Measurements from ENCODE around the gene PARN. TPM values are rescaled to one million over a fixed set of nuclear protein-coding genes. Genes with fewer than 3 reads are reported as not detected.

Gene PARN
- total RNA-seq, 2 experiments from 2014 or later: 27.4 to 28.2 TPM

- H3K4me3 ChIP-seq (ENCODE audit: low read length): no peak overlapping the region
- H3K27ac ChIP-seq (ENCODE audit: low read depth in 1 of 2, low read length in 2 of 2): no peak overlapping the region
- Mint-ChIP-seq H3K4me1 (ENCODE audit: low read depth) (peaks cover 46% of the 10 kb centered on the region), H3K9me3 (no peaks in the 10 kb centered on the region), H3K36me3 (ENCODE audit: low read depth) (peaks cover 25% of the 10 kb centered on the region), H3K27ac (peak overlapping the region; percentile 88), H3K4me3 (no peak overlapping the region), H3K27me3 (no peaks in the 10 kb centered on the region)
- no peak for ATAC-seq (ENCODE audit: poor library complexity)
- intact Hi-C loops (cut with DNase I, micrococcal nuclease): no loop called here
- H3K4me1 ChIP-seq (ENCODE audit: insufficient read depth, low read length): peaks cover 15% of the 10 kb centered on the region
- H3K27me3 ChIP-seq (ENCODE audit: control insufficient read depth in 1 of 2, insufficient read depth in 2 of 2, low read length in 2 of 2): no peaks in the 10 kb centered on the region
- TF ChIP-seq CTCF (IDR thresholded peaks at IDR 0.05): no peak
- ChIA-PET POLR2A (no interaction called here), CTCF (no interaction called here)
- H3K36me3 ChIP-seq (ENCODE audit: insufficient read depth, low read length): peaks cover 4% of the 10 kb centered on the region
- peak in 1 of 14 experiments; percentile 6 for DNase-seq
- no peaks in the 10 kb centered on the region for H3K9me3 ChIP-seq (ENCODE audit: control insufficient read depth in 1 of 2, insufficient read depth in 1 of 2, low read length in 2 of 2)
These were observed 191.8 kb downstream of the PARN start for GRCh38 chr16:14438256-14438655.

GRCh38 chr16:14437426-14437825 is 192.6 kb downstream of the PARN start:
- Mint-ChIP-seq H3K27me3 (no peaks in the 10 kb centered on the region), H3K27ac (peak overlapping the region; percentile 88), H3K4me3 (no peak overlapping the region), H3K9me3 (no peaks in the 10 kb centered on the region), H3K36me3 (ENCODE audit: low read depth) (peaks cover 28% of the 10 kb centered on the region), H3K4me1 (ENCODE audit: low read depth) (peaks cover 46% of the 10 kb centered on the region)
- H3K36me3 ChIP-seq (ENCODE audit: insufficient read depth, low read length): peaks cover 5% of the 10 kb centered on the region
- CTCF ChIA-PET: no interaction called here
- H3K4me1 ChIP-seq (ENCODE audit: insufficient read depth, low read length): peaks cover 15% of the 10 kb centered on the region
- POLR2A ChIA-PET: no interaction called here
- H3K9me3 ChIP-seq (ENCODE audit: control insufficient read depth in 1 of 2, insufficient read depth in 1 of 2, low read length in 2 of 2): peaks cover 0 to 3% of the 10 kb centered on the region in 2 experiments
- intact Hi-C loops (cut with DNase I, micrococcal nuclease): no loop called here
- DNase-seq (no peak), ATAC-seq (ENCODE audit: poor library complexity) (no peak)
- no peaks in the 10 kb centered on the region for H3K27me3 ChIP-seq (ENCODE audit: control insufficient read depth in 1 of 2, insufficient read depth in 2 of 2, low read length in 2 of 2)
- no peak overlapping the region for H3K4me3 ChIP-seq (ENCODE audit: low read length)
- TF ChIP-seq CTCF (IDR thresholded peaks at IDR 0.05): no peak
- H3K27ac ChIP-seq (ENCODE audit: low read depth in 1 of 2, low read length in 2 of 2): no peak overlapping the region

DNA sequence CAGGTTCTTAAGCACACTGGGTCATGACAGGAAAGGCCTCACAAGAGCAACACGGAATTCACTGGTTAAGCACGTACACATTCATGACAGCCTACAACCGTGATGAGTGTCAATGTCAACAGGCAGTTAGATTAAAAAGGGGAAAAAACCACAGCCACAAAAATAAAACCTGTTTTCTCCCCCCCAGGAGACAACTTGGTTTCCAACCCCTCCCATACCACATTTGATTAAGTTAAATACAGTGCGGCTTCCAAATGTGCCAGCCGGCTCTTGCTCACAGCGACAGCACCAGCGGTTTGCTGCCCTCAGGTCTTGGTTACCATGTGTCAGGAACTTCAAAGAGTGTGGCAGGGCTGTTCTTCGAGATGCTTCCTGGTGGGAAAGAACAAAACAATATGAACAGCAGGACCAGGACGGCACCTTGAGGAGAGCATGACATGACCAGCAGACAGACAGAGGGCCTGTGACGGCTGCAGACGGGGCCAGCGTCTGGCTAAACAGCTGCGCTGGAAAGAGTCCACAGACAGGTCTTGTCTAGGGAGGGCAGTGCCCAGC is 193.6 kb downstream of the PARN start:
- Histone ChIP-seq H3K9me3 (ENCODE audit: control insufficient read depth in 1 of 2, insufficient read depth in 1 of 2, low read length in 2 of 2) (peaks cover 0 to 3% of the 10 kb centered on the region in 2 experiments), H3K4me1 (ENCODE audit: insufficient read depth, low read length) (peaks cover 15% of the 10 kb centered on the region), H3K36me3 (ENCODE audit: insufficient read depth, low read length) (peaks cover 7% of the 10 kb centered on the region), H3K4me3 (ENCODE audit: low read length) (peak overlapping the region; percentile 7), H3K27me3 (ENCODE audit: control insufficient read depth in 1 of 2, insufficient read depth in 2 of 2, low read length in 2 of 2) (no peaks in the 10 kb centered on the region), H3K27ac (ENCODE audit: low read depth in 1 of 2, low read length in 2 of 2) (no peak overlapping the region)
- intact Hi-C loops (cut with DNase I, micrococcal nuclease): no loop called here
- peaks cover 34% of the 10 kb centered on the region for H3K36me3 Mint-ChIP-seq (ENCODE audit: low read depth)
- H3K4me1 Mint-ChIP-seq (ENCODE audit: low read depth): peaks cover 46% of the 10 kb centered on the region
- ATAC-seq (ENCODE audit: poor library complexity) (peak; percentile 68), DNase-seq (peak in 6 of 14 experiments; percentile 2 to 41 (median 28))
- H3K4me3 Mint-ChIP-seq: peak overlapping the region; percentile 63
- H3K9me3 Mint-ChIP-seq: no peaks in the 10 kb centered on the region
- ChIA-PET POLR2A (no interaction called here), CTCF (no interaction called here)
- H3K27me3 Mint-ChIP-seq: no peaks in the 10 kb centered on the region
- no peak for TF ChIP-seq CTCF (IDR thresholded peaks at IDR 0.05)
- H3K27ac Mint-ChIP-seq: peak overlapping the region; percentile 88

Data from CD4-positive, alpha-beta T cell (primary cell).